OCI-LY7 (cell line): ENCODE data around the gene TRIP12. TPM values are rescaled to one million over a fixed set of nuclear protein-coding genes. Genes with fewer than 3 reads are reported as not detected.

Experiments
- BruUV-seq: library from RNA; stranded (reverse); fragments of 400-500 nt; replicated peaks from 2 replicates; lab custom pipeline; 2021; lab: Mats Ljungman, UMichigan
- CTCF ChIA-PET: fragments of 300-600 bp; sonication (Branson Sonifier 250); formaldehyde crosslinking; loops from one replicate; lab custom pipeline; 2022; ENCODE audit warnings: antibody characterized with exemption; ENCODE audit not compliant: unreplicated experiment; lab: Charles Lee
- POLR2A ChIA-PET: fragments of 300-600 bp; sonication (Branson Sonifier 250); formaldehyde crosslinking; loops from one replicate; lab custom pipeline; 2022; ENCODE audit warnings: antibody characterized with exemption; lab: Charles Lee
- DNase-seq: peaks from one replicate; pipeline ENCODE4 v3.0.0-alpha.2; 2015; ENCODE audit warnings: low spot score
- H2AFZ ChIP-seq: fragments of 200-600 bp; sonication (generic), shearing (Covaris generic); 2 replicates; pipeline ENCODE4 v1.6.1; 2014; ENCODE audit warnings: mild to moderate bottlenecking, antibody characterized with exemption, low read length, moderate library complexity
- H3K27ac ChIP-seq: fragments of 200-600 bp; sonication (generic); 2 replicates; pipeline ENCODE4 v1.5.1; 2014; ENCODE audit warnings: mixed run types, low read depth, mild to moderate bottlenecking, moderate library complexity, low read length, inconsistent platforms; ENCODE audit not compliant: poor library complexity, severe bottlenecking
- H3K36me3 ChIP-seq: fragments of 200-600 bp; sonication (generic); 2 replicates; pipeline ENCODE4 v1.6.1; 2014; ENCODE audit warnings: mild to moderate bottlenecking, antibody characterized with exemption, low read length, moderate library complexity, mixed read lengths; ENCODE audit not compliant: insufficient read depth
- H3K4me1 ChIP-seq: fragments of 200-600 bp; sonication (generic); 2 replicates; pipeline ENCODE4 v1.5.1; 2014; ENCODE audit warnings: mild to moderate bottlenecking, low read length; ENCODE audit not compliant: insufficient read depth, poor library complexity, severe bottlenecking
- H3K4me2 ChIP-seq: fragments of 200-600 bp; sonication (generic); 2 replicates; pipeline ENCODE4 v1.6.1; 2014; ENCODE audit warnings: mild to moderate bottlenecking, low read length
- H3K4me3 ChIP-seq: fragments of 200-600 bp; sonication (generic); 2 replicates; pipeline ENCODE4 v1.5.1; 2014; ENCODE audit warnings: mild to moderate bottlenecking, low read depth, low read length; ENCODE audit not compliant: poor library complexity, severe bottlenecking
- H3K79me2 ChIP-seq: fragments of 200-600 bp; sonication (generic); 2 replicates; pipeline ENCODE4 v1.6.1; 2016; ENCODE audit warnings: low read depth, mild to moderate bottlenecking, low read length, moderate library complexity, mixed read lengths; ENCODE audit not compliant: insufficient read depth
- H3K9me2 ChIP-seq: fragments of 200-600 bp; sonication (generic); 2 replicates; pipeline ENCODE4 v1.6.1; 2016; ENCODE audit warnings: mild to moderate bottlenecking, low read length, mixed read lengths; ENCODE audit not compliant: insufficient read depth
- H3K9me3 ChIP-seq: fragments of 200-600 bp; sonication (generic); 2 replicates; pipeline ENCODE4 v1.6.1; 2014; ENCODE audit warnings: mild to moderate bottlenecking, mixed run types, low read length, mixed read lengths
- H4K20me1 ChIP-seq: fragments of 200-600 bp; sonication (generic); 2 replicates; pipeline ENCODE4 v1.6.1; 2014; ENCODE audit warnings: mild to moderate bottlenecking, antibody characterized with exemption, low read length, moderate library complexity, mixed read lengths; ENCODE audit not compliant: insufficient read depth
- EZH2phosphoT487 ChIP-seq: fragments of 200-600 bp; sonication (generic); IDR thresholded peaks from 2 replicates; pipeline ENCODE4 v1.6.1; 2018; ENCODE audit warnings: low read depth, borderline replicate concordance, mild to moderate bottlenecking, mixed run types, antibody characterized with exemption, low read length, moderate library complexity, mixed read lengths
- intact Hi-C: fragments of 100-400 bp; cut with micrococcal nuclease; formaldehyde crosslinking; loops from one replicate; pipeline ENCODE4 v1.10.0; 2022; ENCODE audit not compliant: unreplicated experiment
- total RNA-seq, 2 experiments: library from RNA; depleted of rRNA in 1 of 2; stranded (reverse); fragments of >200 nt in 1 of 2; shearing (Covaris generic) in 1 of 2; gene quantifications; 2 replicates each; pipeline ENCODE4 v1.2.3, GENCODE V29; 2014 to 2022
- TF ChIP-seq, protein P1 (sequence below): fragments of 200-600 bp; sonication (generic); conservative IDR thresholded peaks from 2 replicates; pipeline ENCODE4 v1.5.1; 2014; ENCODE audit warnings: mild to moderate bottlenecking, antibody characterized with exemption, low read length, moderate library complexity, mixed read lengths

Gene TRIP12
- total RNA-seq, 2 experiments from 2014 or later: 80.0 to 185 TPM

DNA sequence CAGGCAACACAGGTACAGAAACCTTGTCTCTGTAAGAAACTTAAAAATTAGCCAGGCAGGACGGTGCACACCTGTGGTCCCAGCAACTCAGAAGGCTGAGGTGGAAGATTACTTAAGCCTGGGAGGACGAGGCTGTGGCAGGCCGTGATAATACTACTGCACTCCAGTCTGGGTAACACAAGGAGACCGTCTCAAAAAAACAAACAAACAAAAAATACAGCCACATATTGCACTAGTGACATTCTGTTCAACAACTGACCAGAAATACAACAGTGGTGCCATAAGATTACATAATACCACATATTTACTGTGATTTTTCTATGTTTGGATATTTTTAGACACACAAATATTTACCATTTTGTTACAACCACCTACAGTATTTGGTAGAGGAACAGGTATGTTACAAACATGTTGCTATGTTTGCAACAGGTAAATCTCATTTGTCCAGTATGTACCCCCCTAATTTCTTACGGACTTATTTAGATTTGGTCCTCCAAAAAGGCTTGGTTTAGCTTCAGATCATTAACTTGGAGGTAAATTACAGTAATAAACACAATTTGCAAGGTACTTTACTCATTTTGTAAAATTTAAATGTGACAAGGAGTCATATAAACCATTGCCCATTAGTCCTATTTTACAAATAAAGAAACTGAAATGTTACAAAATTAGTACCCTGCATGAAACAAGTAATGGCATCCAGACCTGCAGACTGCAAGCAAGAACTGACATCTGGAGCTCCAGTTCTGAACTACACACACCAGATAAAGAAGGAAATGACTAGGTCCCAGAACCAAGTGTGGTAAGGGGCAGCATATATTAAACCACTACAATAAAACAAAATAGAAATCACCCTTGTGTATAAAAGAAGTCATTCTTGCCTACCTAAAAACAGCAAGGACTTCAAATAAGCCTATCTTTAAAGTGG, 36.8 kb downstream of the TRIP12 start:
- Histone ChIP-seq H3K27ac (no peak overlapping the region), H3K4me2 (no peak overlapping the region), H3K4me1 (no peaks in the 10 kb centered on the region), H3K36me3 (peaks cover 8% of the 10 kb centered on the region; the same call in 1 of the 2 replicates), H3K79me2 (peaks cover 32% of the 10 kb centered on the region), H3K4me3 (no peak overlapping the region), H2AFZ (no peak overlapping the region), H3K9me3 (no peaks in the 10 kb centered on the region), H4K20me1 (peaks cover 25% of the 10 kb centered on the region), H3K9me2 (no peaks in the 10 kb centered on the region)
- intact Hi-C loops: no loop called here
- BruUV-seq: no TSS peak
- TF ChIP-seq, protein P1, sequence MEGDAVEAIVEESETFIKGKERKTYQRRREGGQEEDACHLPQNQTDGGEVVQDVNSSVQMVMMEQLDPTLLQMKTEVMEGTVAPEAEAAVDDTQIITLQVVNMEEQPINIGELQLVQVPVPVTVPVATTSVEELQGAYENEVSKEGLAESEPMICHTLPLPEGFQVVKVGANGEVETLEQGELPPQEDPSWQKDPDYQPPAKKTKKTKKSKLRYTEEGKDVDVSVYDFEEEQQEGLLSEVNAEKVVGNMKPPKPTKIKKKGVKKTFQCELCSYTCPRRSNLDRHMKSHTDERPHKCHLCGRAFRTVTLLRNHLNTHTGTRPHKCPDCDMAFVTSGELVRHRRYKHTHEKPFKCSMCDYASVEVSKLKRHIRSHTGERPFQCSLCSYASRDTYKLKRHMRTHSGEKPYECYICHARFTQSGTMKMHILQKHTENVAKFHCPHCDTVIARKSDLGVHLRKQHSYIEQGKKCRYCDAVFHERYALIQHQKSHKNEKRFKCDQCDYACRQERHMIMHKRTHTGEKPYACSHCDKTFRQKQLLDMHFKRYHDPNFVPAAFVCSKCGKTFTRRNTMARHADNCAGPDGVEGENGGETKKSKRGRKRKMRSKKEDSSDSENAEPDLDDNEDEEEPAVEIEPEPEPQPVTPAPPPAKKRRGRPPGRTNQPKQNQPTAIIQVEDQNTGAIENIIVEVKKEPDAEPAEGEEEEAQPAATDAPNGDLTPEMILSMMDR: no peak
- no peak for TF ChIP-seq EZH2phosphoT487
- ChIA-PET POLR2A (interaction anchor here (1.7 kb wide), 1 partner anchor 31 kb away, joined by 3 read pairs; no protein-coding TSS in a partner anchor), CTCF (no interaction called here)
- DNase-seq: no peak

DNA sequence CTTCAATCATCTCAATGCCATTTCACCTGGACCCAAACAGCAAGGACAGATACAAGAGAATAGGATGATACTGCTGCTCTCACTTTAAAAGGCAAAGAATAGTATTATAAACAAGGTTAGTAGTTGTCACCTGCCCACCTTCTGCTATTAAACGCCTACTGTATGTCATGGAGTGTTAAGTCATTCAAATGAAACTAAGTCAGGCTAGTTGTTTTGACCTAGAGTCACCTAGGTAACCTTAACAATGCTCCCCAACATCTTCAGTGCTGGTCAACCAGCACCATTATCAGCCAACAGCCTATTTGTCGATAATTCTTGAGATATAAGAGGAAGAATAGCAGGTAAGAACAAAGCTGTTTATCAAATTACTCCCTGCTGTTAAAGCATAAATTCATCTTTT, 39.2 kb downstream of the TRIP12 start:
- Histone ChIP-seq H3K4me3 (no peak overlapping the region), H2AFZ (no peak overlapping the region), H3K27ac (no peak overlapping the region), H4K20me1 (peaks cover 16% of the 10 kb centered on the region), H3K9me2 (no peaks in the 10 kb centered on the region), H3K9me3 (no peaks in the 10 kb centered on the region), H3K79me2 (peaks cover 30% of the 10 kb centered on the region), H3K4me2 (no peak overlapping the region), H3K4me1 (no peaks in the 10 kb centered on the region), H3K36me3 (peaks cover 28% of the 10 kb centered on the region)
- no TSS peak for BruUV-seq
- intact Hi-C loops: no loop called here
- TF ChIP-seq, protein P1: no peak
- no peak for TF ChIP-seq EZH2phosphoT487
- ChIA-PET CTCF (no interaction called here), POLR2A (no interaction called here)
- DNase-seq: no peak
